CD4-positive, alpha-beta T cell treated with Interleukin-12 subunit alpha and Interleukin-12 subunit beta, for 1 hour (primary cell): ENCODE data around the gene CDC42BPB.
"Not testable (repeated sequence)": the region's sequence is repeated elsewhere in the genome, so short reads cannot be mapped to it uniquely, and the experiment has no call there.

Experiments
- DNase-seq: peaks from one replicate; pipeline ENCODE4 v3.0.0-alpha.2; 2020

CDC42BPB gene

GRCh38 chr14:103071544-103072251 lies 14.3 kb upstream of the CDC42BPB start:
- no peak for DNase-seq

GRCh38 chr14:103070971-103071542 lies 13.7 kb upstream of the CDC42BPB start:
- no peak for DNase-seq

GRCh38 chr14:103070263-103070885 lies 13.0 kb upstream of the CDC42BPB start:
- no peak for DNase-seq

- no peak for DNase-seq
These were observed 11.2 kb upstream of the CDC42BPB start for GRCh38 chr14:103068351-103069073.

- no peak for DNase-seq
These were observed 10.0 kb upstream of the CDC42BPB start for GRCh38 chr14:103067231-103067954.

GRCh38 chr14:103066399-103066798 lies 9.1 kb upstream of the CDC42BPB start:
- no peak for DNase-seq

- DNase-seq = no peak
These were observed 8.5 kb upstream of the CDC42BPB start for GRCh38 chr14:103065861-103066260.

- no peak for DNase-seq
These were observed 7.6 kb upstream of the CDC42BPB start for GRCh38 chr14:103064978-103065377.

- no peak for DNase-seq
These were observed 7.1 kb upstream of the CDC42BPB start for GRCh38 chr14:103064436-103064835.

GRCh38 chr14:103061482-103061976 lies 4.2 kb upstream of the CDC42BPB start:
- no peak for DNase-seq

GRCh38 chr14:103059556-103059955 lies 2.2 kb upstream of the CDC42BPB start:
- DNase-seq = no peak

- DNase-seq = no peak
These were observed 1.1 kb upstream of the CDC42BPB start for GRCh38 chr14:103058164-103059055.

GRCh38 chr14:103057028-103057371 lies 349 bp downstream of the CDC42BPB start:
- no peak for DNase-seq

- no peak for DNase-seq
These were observed 874 bp downstream of the CDC42BPB start for GRCh38 chr14:103056322-103057027.

GRCh38 chr14:103055695-103056094 lies 1.7 kb downstream of the CDC42BPB start:
- DNase-seq = no peak

GRCh38 chr14:103052407-103052806 lies 4.9 kb downstream of the CDC42BPB start:
- no peak for DNase-seq

- DNase-seq = no peak
These were observed 6.4 kb downstream of the CDC42BPB start for GRCh38 chr14:103050935-103051334.

- DNase-seq = not testable (repeated sequence)
These were observed 9.9 kb downstream of the CDC42BPB start for GRCh38 chr14:103047453-103047852.

- DNase-seq = no peak
These were observed 11.9 kb downstream of the CDC42BPB start for GRCh38 chr14:103045371-103045869.

- no peak for DNase-seq
These were observed 13.9 kb downstream of the CDC42BPB start for GRCh38 chr14:103043257-103044015.
